Neural progenitor cell (in vitro differentiated cells): ENCODE results near the gene SCUBE3. TPM values are rescaled to one million over a fixed set of nuclear protein-coding genes. Genes with fewer than 3 reads are reported as not detected.

ENCODE experiments used
- DNase-seq: peaks from one replicate; pipeline ENCODE4 v3.0.0-alpha.2; 2016; ENCODE audit warnings: low spot score
- H2AFZ ChIP-seq: fragments of 200-600 bp; sonication (generic); replicated peaks from 2 replicates; pipeline ENCODE4 v1.6.1; 2016; ENCODE audit warnings: antibody characterized with exemption
- H3F3A ChIP-seq: fragments of 200-600 bp; sonication (generic); 2 replicates; pipeline ENCODE4 v1.6.1; 2016; ENCODE audit warnings: antibody characterized with exemption, low read depth
- H3K27ac ChIP-seq: fragments of 200-600 bp; sonication (generic); 2 replicates; pipeline ENCODE4 v1.5.1; 2016; ENCODE audit warnings: mild to moderate bottlenecking
- H3K27me3 ChIP-seq: fragments of 200-600 bp; sonication (generic); 2 replicates; pipeline ENCODE4 v1.6.1; 2016; ENCODE audit warnings: mild to moderate bottlenecking, moderate library complexity
- H3K36me3 ChIP-seq: fragments of 200-600 bp; sonication (generic); 2 replicates; pipeline ENCODE4 v1.5.1; 2016
- H3K4me1 ChIP-seq: fragments of 200-600 bp; sonication (generic); 2 replicates; pipeline ENCODE4 v1.6.1; 2016; ENCODE audit warnings: mixed run types
- H3K4me2 ChIP-seq: fragments of 200-600 bp; sonication (generic); 2 replicates; pipeline ENCODE4 v1.6.1; 2016
- H3K4me3 ChIP-seq: fragments of 200-600 bp; sonication (generic); 2 replicates; pipeline ENCODE4 v1.5.1; 2016
- H3K79me2 ChIP-seq: fragments of 200-600 bp; sonication (generic); 2 replicates; pipeline ENCODE4 v1.6.1; 2016; ENCODE audit warnings: low read depth
- H3K9ac ChIP-seq: fragments of 200-600 bp; sonication (generic); 2 replicates; pipeline ENCODE4 v1.6.1; 2016
- H3K9me3 ChIP-seq: fragments of 200-600 bp; sonication (generic); 2 replicates; pipeline ENCODE4 v1.5.1; 2016; ENCODE audit warnings: low read depth
- H4K20me1 ChIP-seq: fragments of 200-600 bp; sonication (generic); 2 replicates; pipeline ENCODE4 v1.6.1; 2016; ENCODE audit warnings: low read depth
- H3K27ac Mint-ChIP-seq: 3 replicates; pipeline ENCODE4 v1.8.0; 2021; ENCODE audit warnings: mixed read lengths
- H3K27me3 Mint-ChIP-seq: 2 replicates; pipeline ENCODE4 v1.8.0; 2022; ENCODE audit warnings: low read depth, mild to moderate bottlenecking, inconsistent platforms, moderate library complexity, mixed read lengths; ENCODE audit not compliant: insufficient read depth
- H3K36me3 Mint-ChIP-seq: 3 replicates; pipeline ENCODE4 v1.8.0; 2021; ENCODE audit warnings: mixed read lengths
- H3K4me1 Mint-ChIP-seq: 3 replicates; pipeline ENCODE4 v1.8.0; 2021; ENCODE audit warnings: mixed read lengths
- H3K4me3 Mint-ChIP-seq: 3 replicates; pipeline ENCODE4 v1.8.0; 2021; ENCODE audit warnings: mild to moderate bottlenecking, moderate library complexity, mixed read lengths
- H3K9me3 Mint-ChIP-seq: 3 replicates; pipeline ENCODE4 v1.8.0; 2020; ENCODE audit warnings: mixed read lengths
- EZH2 ChIP-seq: fragments of 200-600 bp; sonication (generic); IDR thresholded peaks from 2 replicates; pipeline ENCODE4 v1.6.1; 2017; ENCODE audit warnings: antibody characterized with exemption, mild to moderate bottlenecking, moderate library complexity
- EZH2phosphoT487 ChIP-seq: fragments of 200-600 bp; sonication (generic); IDR thresholded peaks from 2 replicates; pipeline ENCODE4 v1.6.1; 2017; ENCODE audit warnings: antibody characterized with exemption
- total RNA-seq: library from RNA; depleted of rRNA; stranded (reverse); fragments of >200 nt; gene quantifications from 2 replicates; pipeline ENCODE4 v1.2.3, GENCODE V29; 2015; ENCODE audit warnings: low replicate concordance
- TF ChIP-seq, protein P1 (sequence below): fragments of 200-600 bp; sonication (generic); IDR thresholded peaks from 2 replicates; pipeline ENCODE4 v1.5.1; 2017; ENCODE audit warnings: antibody characterized with exemption, mild to moderate bottlenecking

Gene SCUBE3
- total RNA-seq, 1 donor from 2014 or later: 11.4 TPM

DNA sequence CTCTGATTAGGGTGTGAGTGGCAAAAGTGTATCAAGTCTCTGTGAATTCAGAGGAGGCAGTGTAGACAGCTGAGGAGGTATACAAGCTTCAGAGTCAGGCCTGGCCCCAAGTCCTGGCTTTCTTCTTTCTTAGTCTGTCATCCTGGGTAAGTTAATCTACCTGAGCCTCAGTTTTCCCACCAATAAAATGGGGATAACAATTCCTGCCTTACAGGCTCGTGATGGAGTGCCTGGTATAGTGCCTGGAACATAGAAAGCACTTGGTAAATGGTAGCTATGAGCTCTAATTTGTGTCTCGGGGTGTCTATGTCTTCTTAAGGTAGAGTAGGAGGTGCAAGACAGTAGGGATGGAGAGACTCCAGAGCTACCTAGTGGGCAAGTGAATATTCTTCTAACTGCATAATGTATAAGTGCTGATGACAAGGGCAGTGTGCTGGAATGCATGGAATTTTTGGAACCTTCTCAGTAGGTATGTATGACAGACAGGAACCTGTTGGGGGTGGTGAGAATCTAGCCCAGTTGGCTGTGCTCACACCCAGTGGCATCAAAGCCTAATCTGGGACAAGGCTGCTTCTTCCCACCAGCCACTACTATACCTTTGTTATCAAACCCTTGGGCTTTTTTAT lies 4.0 kb upstream of the SCUBE3 start:
- Mint-ChIP-seq H3K27me3 (peaks cover 11% of the 10 kb centered on the region), H3K27ac (no peak overlapping the region), H3K4me3 (no peak overlapping the region), H3K4me1 (peaks cover 30% of the 10 kb centered on the region), H3K9me3 (no peaks in the 10 kb centered on the region), H3K36me3 (no peaks in the 10 kb centered on the region)
- Histone ChIP-seq H3K9me3 (no peaks in the 10 kb centered on the region), H3K27ac (no peak overlapping the region), H4K20me1 (peaks cover 2% of the 10 kb centered on the region), H3K4me2 (no peak overlapping the region), H2AFZ (no peak overlapping the region), H3K79me2 (peaks cover 2% of the 10 kb centered on the region), H3K4me3 (no peak overlapping the region), H3F3A (peaks cover 20% of the 10 kb centered on the region), H3K36me3 (no peaks in the 10 kb centered on the region), H3K9ac (no peak overlapping the region), H3K27me3 (peaks cover 79% of the 10 kb centered on the region), H3K4me1 (peaks cover 7% of the 10 kb centered on the region)
- no peak for TF ChIP-seq EZH2phosphoT487
- TF ChIP-seq, protein P1, sequence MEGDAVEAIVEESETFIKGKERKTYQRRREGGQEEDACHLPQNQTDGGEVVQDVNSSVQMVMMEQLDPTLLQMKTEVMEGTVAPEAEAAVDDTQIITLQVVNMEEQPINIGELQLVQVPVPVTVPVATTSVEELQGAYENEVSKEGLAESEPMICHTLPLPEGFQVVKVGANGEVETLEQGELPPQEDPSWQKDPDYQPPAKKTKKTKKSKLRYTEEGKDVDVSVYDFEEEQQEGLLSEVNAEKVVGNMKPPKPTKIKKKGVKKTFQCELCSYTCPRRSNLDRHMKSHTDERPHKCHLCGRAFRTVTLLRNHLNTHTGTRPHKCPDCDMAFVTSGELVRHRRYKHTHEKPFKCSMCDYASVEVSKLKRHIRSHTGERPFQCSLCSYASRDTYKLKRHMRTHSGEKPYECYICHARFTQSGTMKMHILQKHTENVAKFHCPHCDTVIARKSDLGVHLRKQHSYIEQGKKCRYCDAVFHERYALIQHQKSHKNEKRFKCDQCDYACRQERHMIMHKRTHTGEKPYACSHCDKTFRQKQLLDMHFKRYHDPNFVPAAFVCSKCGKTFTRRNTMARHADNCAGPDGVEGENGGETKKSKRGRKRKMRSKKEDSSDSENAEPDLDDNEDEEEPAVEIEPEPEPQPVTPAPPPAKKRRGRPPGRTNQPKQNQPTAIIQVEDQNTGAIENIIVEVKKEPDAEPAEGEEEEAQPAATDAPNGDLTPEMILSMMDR: no peak
- TF ChIP-seq EZH2: no peak
- DNase-seq: no peak

DNA sequence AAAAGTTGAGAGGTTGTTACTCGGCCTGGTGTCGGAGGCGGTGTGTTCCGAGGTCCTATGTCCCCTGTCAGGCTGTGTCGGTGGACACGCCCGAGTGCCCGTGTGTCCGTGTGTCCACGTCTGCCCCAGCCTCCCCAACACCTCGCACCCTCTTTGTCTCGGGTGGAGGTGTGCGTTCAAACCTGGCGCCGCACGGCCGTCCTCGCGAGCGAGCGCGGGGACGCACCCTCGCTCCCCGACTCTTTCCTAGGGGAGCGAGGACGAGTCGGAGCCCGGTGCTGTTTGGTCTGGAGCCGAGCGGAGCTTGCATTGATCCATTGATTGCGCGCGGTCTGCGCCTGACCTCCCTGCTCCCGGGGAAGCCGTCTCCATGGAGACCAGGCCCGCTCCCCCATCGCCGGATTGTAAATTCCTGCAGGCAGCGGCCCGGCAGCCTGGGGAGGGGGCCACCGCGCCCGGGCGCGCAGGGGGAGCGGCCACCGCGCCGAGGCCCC lies 411 bp upstream of the SCUBE3 start:
- peak overlapping the region; percentile 99 for H3K27ac Mint-ChIP-seq
- H3K27me3 ChIP-seq: peaks cover 53% of the 10 kb centered on the region
- peak overlapping the region; percentile 90 for H3K4me3 Mint-ChIP-seq
- no peaks in the 10 kb centered on the region for H3K36me3 ChIP-seq
- peaks cover 50% of the 10 kb centered on the region for H3F3A ChIP-seq
- H2AFZ ChIP-seq: peak overlapping the region; percentile 80
- peak; percentile 97 for DNase-seq
- H3K9ac ChIP-seq: no peak overlapping the region
- H3K36me3 Mint-ChIP-seq: no peaks in the 10 kb centered on the region
- peaks cover 35% of the 10 kb centered on the region for H4K20me1 ChIP-seq
- peaks cover 9% of the 10 kb centered on the region for H3K27me3 Mint-ChIP-seq
- H3K9me3 ChIP-seq: no peaks in the 10 kb centered on the region
- H3K4me3 ChIP-seq: peak overlapping the region; percentile 73
- peaks cover 41% of the 10 kb centered on the region for H3K4me1 ChIP-seq
- H3K79me2 ChIP-seq: peaks cover 32% of the 10 kb centered on the region
- peaks cover 64% of the 10 kb centered on the region for H3K4me1 Mint-ChIP-seq
- TF ChIP-seq, protein P1: no peak
- TF ChIP-seq EZH2phosphoT487 (no peak), EZH2 (no peak)
- peak overlapping the region; percentile 93 for H3K27ac ChIP-seq
- H3K4me2 ChIP-seq: peak overlapping the region; percentile 91
- no peaks in the 10 kb centered on the region for H3K9me3 Mint-ChIP-seq

DNA sequence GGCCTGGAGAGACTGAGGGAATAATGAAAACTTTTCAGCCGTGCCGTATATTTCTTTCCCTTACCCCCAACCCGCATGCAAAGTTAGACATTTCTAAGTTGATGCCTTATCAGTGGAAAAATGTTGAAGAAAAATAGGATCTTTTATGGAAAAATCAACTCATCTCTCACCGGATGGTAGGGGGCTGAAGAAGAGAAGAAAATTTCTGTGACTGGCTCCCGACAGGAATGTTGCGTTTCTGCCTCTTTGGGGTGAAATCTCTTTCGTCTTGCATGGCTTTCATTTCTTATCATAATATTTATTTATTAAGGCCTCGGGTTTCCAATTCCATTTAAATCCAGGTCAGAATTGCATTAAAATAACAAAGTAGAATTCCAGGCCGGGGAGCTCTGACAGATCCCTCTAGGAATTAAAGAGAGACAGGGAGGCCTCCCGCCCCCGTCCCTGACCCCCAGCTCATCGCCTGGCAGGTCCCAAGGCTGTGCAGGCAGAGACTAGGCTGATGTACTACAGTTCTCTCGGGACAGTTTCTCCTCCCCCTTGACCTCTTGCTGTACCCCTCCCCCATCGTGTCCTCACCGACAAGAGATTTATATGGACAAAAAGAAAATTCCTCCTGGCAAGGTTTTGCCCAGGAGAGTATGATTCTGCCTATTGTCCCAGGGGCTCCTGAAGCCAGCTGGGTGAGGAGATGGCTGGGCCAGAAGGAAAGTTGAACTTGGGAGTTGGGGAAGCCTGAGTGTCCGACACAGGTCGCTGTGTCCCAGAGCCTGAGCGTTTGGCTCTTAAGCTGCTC lies 1.3 kb downstream of the SCUBE3 start:
- H3K4me3 ChIP-seq: peak overlapping the region; percentile 73
- H3K4me2 ChIP-seq: peak overlapping the region; percentile 91
- peaks cover 58% of the 10 kb centered on the region for H3K4me1 ChIP-seq
- peaks cover 9% of the 10 kb centered on the region for H3K27me3 Mint-ChIP-seq
- DNase-seq: peak; percentile 43
- peak overlapping the region; percentile 86 for H3K4me3 Mint-ChIP-seq
- no peaks in the 10 kb centered on the region for H3K36me3 Mint-ChIP-seq
- H2AFZ ChIP-seq: no peak overlapping the region
- peaks cover 54% of the 10 kb centered on the region for H3F3A ChIP-seq
- H3K36me3 ChIP-seq: no peaks in the 10 kb centered on the region
- no peaks in the 10 kb centered on the region for H3K9me3 Mint-ChIP-seq
- H3K27ac Mint-ChIP-seq: peak overlapping the region; percentile 85
- H3K27me3 ChIP-seq: peaks cover 36% of the 10 kb centered on the region
- peak overlapping the region; percentile 41 for H3K9ac ChIP-seq
- TF ChIP-seq EZH2phosphoT487: no peak
- TF ChIP-seq, protein P1: no peak
- TF ChIP-seq EZH2: no peak
- no peak overlapping the region for H3K27ac ChIP-seq
- no peaks in the 10 kb centered on the region for H3K9me3 ChIP-seq
- peaks cover 51% of the 10 kb centered on the region for H4K20me1 ChIP-seq
- H3K79me2 ChIP-seq: peaks cover 49% of the 10 kb centered on the region
- H3K4me1 Mint-ChIP-seq: peaks cover 74% of the 10 kb centered on the region
